ENCODE results near the gene ANKRD39.

The ANKRD39 gene

DNA sequence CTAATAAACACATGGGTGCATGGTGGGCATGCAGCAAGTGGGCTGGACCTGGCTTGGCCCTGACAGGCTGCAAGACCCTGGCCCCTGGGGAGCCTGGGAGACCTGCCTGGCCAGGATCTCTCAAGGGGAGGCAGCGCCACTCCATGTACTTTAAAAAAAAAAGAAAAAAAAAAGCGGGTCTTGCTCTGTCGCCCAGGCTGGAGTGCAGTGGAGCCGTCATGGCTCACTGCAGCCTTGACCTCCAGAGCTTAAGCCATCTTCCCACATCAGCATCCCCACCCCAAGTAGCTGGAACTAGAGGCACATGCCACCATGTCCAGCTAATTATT is 41.6 kb upstream of the ANKRD39 start:
- POLR2A ChIA-PET = interaction anchor here (0.6 kb wide), 1 partner anchor 31 kb away, joined by 3 read pairs; no protein-coding TSS in a partner anchor
- CTCF ChIA-PET = interaction anchor here (0.6 to 1.0 kb wide), 2 partner anchors 31 to 235 kb away, joined by 3 to 4 read pairs; no protein-coding TSS in a partner anchor
- TF ChIP-seq HDGF (IDR thresholded peaks at IDR 0.05; ENCODE audit: borderline replicate concordance) (no peak), NFRKB (IDR thresholded peaks at IDR 0.05) (no peak), FOXK2 (IDR thresholded peaks at IDR 0.05) (no peak), SUZ12 (IDR thresholded peaks at IDR 0.05) (no peak), ZNF384 (IDR thresholded peaks at IDR 0.05) (no peak), L3MBTL2 (conservative IDR thresholded peaks at IDR 0.05) (no peak)
- no peak for DNase-seq (ENCODE audit: extremely low spot score)

DNA sequence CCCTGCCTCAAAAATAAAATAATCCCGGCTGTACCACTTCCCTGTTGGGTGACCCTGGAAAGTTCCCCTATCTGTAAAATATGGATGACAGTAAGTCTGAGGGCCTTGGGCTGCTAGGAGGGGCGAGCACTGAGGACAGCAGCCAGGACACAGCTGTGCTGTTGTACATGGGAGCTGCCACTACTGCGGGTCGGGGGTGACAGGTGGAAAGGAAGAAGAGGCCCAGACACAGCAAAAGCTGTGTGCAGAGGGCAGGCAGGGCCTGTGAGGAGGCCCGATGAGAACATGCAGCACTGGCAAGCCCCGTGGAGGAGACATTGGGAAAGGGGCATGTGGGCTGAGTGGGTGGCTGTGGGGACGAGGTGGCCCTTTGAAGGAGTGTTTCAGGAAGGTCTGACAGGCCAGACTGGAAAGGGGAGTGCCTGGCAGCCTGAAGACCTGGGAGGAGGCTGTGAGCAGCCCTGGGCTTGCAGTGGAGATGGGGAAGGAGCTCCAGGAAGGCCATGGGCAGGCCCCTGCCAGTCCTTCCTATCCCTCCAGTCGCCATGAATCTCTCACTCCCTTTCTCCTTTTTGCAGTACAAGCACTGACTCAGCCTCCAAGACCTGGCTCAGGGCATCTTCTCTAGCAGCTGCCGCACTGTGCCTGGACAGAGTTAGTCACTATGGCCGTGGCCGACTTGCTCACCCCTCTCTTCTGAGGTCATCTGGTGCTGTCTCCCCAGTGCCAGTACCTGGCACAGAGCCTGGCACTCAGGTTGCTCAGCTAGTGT is 41.0 kb upstream of the ANKRD39 start:
- ChIA-PET CTCF (interaction anchor here (0.6 to 1.0 kb wide), 2 partner anchors 30 to 236 kb away, joined by 3 to 4 read pairs; no protein-coding TSS in a partner anchor), POLR2A (interaction anchor here (0.6 kb wide), 2 partner anchors 30 to 39 kb away, joined by 3 read pairs; no protein-coding TSS in a partner anchor)
- no peak for DNase-seq (ENCODE audit: extremely low spot score)
- TF ChIP-seq FOXK2 (IDR thresholded peaks at IDR 0.05) (no peak), L3MBTL2 (conservative IDR thresholded peaks at IDR 0.05) (no peak), ELF4 (IDR thresholded peaks at IDR 0.05) (no peak), CTBP1 (IDR thresholded peaks at IDR 0.05; ENCODE audit: borderline replicate concordance) (no peak), ZNF384 (IDR thresholded peaks at IDR 0.05) (no peak), BHLHE40 (IDR thresholded peaks at IDR 0.05; ENCODE audit: borderline replicate concordance) (no peak), FOXA1 (IDR thresholded peaks at IDR 0.05) (no peak), SP1 (IDR thresholded peaks at IDR 0.05) (no peak), NFRKB (IDR thresholded peaks at IDR 0.05) (no peak), LEF1 (IDR thresholded peaks at IDR 0.05; ENCODE audit: borderline replicate concordance) (no peak), SUZ12 (IDR thresholded peaks at IDR 0.05) (no peak), FOXM1 (IDR thresholded peaks at IDR 0.05; ENCODE audit: borderline replicate concordance) (no peak), TARDBP (IDR thresholded peaks at IDR 0.05) (no peak), HDGF (IDR thresholded peaks at IDR 0.05; ENCODE audit: borderline replicate concordance) (no peak), ARNT (IDR thresholded peaks at IDR 0.05) (no peak)
- TF ChIP-seq, protein P1, sequence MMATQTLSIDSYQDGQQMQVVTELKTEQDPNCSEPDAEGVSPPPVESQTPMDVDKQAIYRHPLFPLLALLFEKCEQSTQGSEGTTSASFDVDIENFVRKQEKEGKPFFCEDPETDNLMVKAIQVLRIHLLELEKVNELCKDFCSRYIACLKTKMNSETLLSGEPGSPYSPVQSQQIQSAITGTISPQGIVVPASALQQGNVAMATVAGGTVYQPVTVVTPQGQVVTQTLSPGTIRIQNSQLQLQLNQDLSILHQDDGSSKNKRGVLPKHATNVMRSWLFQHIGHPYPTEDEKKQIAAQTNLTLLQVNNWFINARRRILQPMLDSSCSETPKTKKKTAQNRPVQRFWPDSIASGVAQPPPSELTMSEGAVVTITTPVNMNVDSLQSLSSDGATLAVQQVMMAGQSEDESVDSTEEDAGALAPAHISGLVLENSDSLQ (IDR thresholded peaks at IDR 0.05) = no peak

DNA sequence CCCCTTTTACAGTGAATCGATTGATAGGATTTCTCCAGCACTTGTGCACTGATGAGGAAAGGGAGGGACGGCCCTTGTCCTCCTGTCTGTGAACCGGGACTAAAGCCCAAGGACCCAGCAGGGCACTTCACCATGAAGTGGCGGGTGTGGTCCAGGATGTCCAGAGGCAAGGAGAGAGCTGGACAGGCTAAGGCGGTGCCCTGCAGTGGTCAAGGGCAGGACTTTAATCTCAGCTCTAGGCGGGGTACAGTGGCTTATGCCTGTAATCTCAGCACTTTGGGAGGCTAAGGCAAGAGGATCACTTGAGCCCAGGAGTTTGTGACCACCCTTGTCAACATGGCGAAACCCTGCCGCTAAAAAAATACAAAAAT is 40.3 kb upstream of the ANKRD39 start:
- TF ChIP-seq ARNT (IDR thresholded peaks at IDR 0.05) (no peak), FOXK2 (IDR thresholded peaks at IDR 0.05) (no peak), ELF4 (IDR thresholded peaks at IDR 0.05) (no peak), SUZ12 (IDR thresholded peaks at IDR 0.05) (no peak), NFRKB (IDR thresholded peaks at IDR 0.05) (no peak), ZNF384 (IDR thresholded peaks at IDR 0.05) (no peak), LEF1 (IDR thresholded peaks at IDR 0.05; ENCODE audit: borderline replicate concordance) (no peak), FOXM1 (IDR thresholded peaks at IDR 0.05; ENCODE audit: borderline replicate concordance) (no peak), BHLHE40 (IDR thresholded peaks at IDR 0.05; ENCODE audit: borderline replicate concordance) (no peak), SP1 (IDR thresholded peaks at IDR 0.05) (no peak), HDGF (IDR thresholded peaks at IDR 0.05; ENCODE audit: borderline replicate concordance) (no peak), CTBP1 (IDR thresholded peaks at IDR 0.05; ENCODE audit: borderline replicate concordance) (no peak), TARDBP (IDR thresholded peaks at IDR 0.05) (no peak)
- TF ChIP-seq, protein P1 (IDR thresholded peaks at IDR 0.05) = no peak
- DNase-seq (ENCODE audit: extremely low spot score) = no peak
- CTCF ChIA-PET = no interaction called here
- POLR2A ChIA-PET = no interaction called here

DNA sequence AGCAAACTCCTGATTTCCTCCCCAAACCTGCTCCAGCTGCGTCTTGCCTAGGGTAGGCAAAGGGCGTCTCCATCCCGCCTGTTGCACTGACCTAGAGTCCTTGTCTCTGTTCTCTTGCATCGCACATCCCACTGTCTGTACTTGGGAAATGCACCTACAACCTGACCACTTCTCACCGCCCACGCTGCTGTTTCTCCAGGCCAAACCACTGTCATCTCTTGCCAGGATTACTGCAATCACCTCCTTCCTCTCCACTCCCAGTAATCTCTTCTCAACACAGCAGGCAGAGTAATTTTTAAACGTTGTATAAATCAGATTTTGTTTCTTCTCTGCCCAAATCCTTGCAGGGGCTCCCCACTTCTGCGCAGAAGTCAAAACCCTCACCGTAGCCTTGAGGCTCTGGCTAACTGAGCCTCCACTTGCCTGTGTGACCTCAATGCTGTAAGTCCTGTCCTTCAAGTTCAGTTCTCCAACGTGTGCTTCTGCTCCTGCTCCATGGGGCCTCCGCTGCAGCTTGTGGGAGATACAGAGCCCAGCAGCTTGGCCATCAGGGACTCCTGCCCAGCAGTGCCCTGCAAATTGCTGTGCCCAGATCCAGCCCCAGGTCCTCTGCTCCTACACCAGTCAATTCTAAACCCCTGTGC is 39.8 kb upstream of the ANKRD39 start:
- DNase-seq (ENCODE audit: extremely low spot score) = no peak
- ChIA-PET POLR2A (no interaction called here), CTCF (no interaction called here)
- TF ChIP-seq FOXA1 (IDR thresholded peaks at IDR 0.05) (no peak), ARNT (IDR thresholded peaks at IDR 0.05) (no peak)

DNA sequence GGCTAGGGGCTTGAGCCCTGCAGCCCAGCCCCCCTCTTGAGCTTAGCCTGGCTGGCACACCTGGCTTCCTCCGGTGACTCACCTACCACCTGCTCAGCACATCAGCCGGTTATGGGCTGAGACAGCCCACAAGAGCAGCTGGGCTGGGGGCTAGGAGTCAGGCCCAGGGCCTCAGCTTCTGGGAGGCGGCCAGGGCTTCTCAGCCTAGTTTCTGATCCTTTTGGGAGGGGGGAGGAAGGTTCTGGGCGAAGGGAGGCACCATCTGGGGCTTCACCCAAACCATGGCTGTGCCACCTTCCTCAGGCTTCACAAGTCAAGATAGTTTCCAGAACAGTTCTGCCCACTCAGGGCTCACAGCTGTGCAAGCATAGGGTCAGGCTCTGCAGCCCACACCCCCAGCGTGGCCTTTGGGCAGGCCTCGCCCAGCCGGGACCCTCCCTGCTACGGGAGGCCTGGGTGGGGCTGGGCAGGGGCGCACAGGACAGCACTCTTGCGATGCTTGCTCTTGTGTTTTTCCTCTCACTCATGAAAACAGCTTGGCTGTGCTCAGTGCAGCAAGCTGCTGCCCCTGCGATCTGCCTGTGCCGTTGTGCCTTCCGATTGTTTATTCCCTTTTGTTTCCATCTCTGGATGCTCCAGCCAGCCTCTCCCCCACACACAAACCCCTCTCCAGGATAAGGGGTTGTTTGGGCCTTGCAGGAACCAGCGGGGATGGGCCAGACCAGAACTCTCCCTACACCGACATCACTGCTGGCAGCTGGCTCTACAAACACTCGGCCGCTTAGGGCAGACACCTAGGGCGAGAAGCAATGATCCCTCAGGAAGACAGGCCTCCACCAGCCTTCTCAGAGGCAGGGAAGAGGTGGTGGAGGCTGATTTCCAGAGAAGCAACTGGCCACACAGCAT is 38.2 kb upstream of the ANKRD39 start:
- TF ChIP-seq CTBP1 (IDR thresholded peaks at IDR 0.05; ENCODE audit: borderline replicate concordance) (no peak), LEF1 (IDR thresholded peaks at IDR 0.05; ENCODE audit: borderline replicate concordance) (no peak), NFRKB (IDR thresholded peaks at IDR 0.05) (no peak), L3MBTL2 (conservative IDR thresholded peaks at IDR 0.05) (no peak), ELF4 (IDR thresholded peaks at IDR 0.05) (no peak), BHLHE40 (IDR thresholded peaks at IDR 0.05; ENCODE audit: borderline replicate concordance) (no peak)
- POLR2A ChIA-PET = no interaction called here
- DNase-seq (ENCODE audit: extremely low spot score) = no peak
- CTCF ChIA-PET = no interaction called here

DNA sequence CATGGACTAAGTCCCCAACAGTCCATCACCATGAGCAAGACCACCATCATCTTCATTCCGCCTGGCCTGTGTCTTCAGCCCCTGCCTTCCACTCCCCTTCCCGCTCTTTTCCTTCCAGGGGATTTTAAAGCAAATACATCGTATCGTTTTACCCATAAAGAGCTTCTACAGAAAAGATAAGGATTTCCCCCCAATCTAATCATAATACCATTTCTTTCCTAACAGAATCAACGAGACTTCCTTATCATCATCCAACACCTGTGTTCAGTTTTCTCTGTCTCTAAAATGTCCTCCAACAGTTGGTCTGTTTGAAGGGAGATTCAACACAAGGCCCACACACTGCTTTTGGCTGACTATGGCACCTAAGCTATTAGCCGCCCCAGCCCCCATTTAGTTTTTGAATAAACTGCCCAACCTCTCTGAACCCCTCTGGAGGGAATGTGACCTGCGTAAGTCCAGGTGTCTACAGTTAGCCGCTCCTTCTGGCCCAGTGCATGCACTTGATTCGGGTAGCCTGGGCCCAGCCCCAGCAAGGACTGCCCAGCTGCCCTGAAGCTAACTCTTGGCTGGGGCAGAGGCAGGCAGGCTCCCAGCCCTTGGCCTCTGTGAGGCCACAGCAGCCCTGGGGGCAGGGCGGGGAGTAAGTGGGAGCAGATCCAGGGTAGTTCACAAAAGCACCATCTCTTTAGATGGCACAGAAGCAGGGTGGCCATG is 37.4 kb upstream of the ANKRD39 start:
- CTCF ChIA-PET = no interaction called here
- POLR2A ChIA-PET = no interaction called here
- DNase-seq (ENCODE audit: extremely low spot score) = no peak
- TF ChIP-seq CTBP1 (IDR thresholded peaks at IDR 0.05; ENCODE audit: borderline replicate concordance) = no peak
- TF ChIP-seq TARDBP (IDR thresholded peaks at IDR 0.05) = no peak
- no peak for TF ChIP-seq FOXK2 (IDR thresholded peaks at IDR 0.05)
- no peak for TF ChIP-seq ARNT (IDR thresholded peaks at IDR 0.05)
- TF ChIP-seq SP1 (IDR thresholded peaks at IDR 0.05) = no peak
- TF ChIP-seq ELF4 (IDR thresholded peaks at IDR 0.05) = no peak
- TF ChIP-seq FOXA1 (IDR thresholded peaks at IDR 0.05) = no peak
- TF ChIP-seq LEF1 (IDR thresholded peaks at IDR 0.05; ENCODE audit: borderline replicate concordance) = no peak
- TF ChIP-seq ZNF384 (IDR thresholded peaks at IDR 0.05) = no peak
- TF ChIP-seq, protein P1 (IDR thresholded peaks at IDR 0.05) = no peak
- no peak for TF ChIP-seq HDGF (IDR thresholded peaks at IDR 0.05; ENCODE audit: borderline replicate concordance)
- no peak for TF ChIP-seq FOXM1 (IDR thresholded peaks at IDR 0.05; ENCODE audit: borderline replicate concordance)
- no peak for TF ChIP-seq BHLHE40 (IDR thresholded peaks at IDR 0.05; ENCODE audit: borderline replicate concordance)
- TF ChIP-seq NFRKB (IDR thresholded peaks at IDR 0.05) = no peak
- TF ChIP-seq L3MBTL2 (conservative IDR thresholded peaks at IDR 0.05) = no peak
